Activated CD8-positive, alpha-beta memory T cell treated with anti-CD3 and anti-CD28 coated beads for 1 hour (primary cell): ENCODE data around the gene ZNF385B.
"Not testable (repeated sequence)": the region's sequence is repeated elsewhere in the genome, so short reads cannot be mapped to it uniquely, and the experiment has no call there.

ENCODE experiments used
- DNase-seq, 2 donors: peaks; one replicate each; pipeline ENCODE4 v3.0.0-alpha.2; 2020; ENCODE audit warnings: low read depth in 1 of 2; ENCODE audit errors: extremely low read depth in 1 of 2

The ZNF385B gene

DNA sequence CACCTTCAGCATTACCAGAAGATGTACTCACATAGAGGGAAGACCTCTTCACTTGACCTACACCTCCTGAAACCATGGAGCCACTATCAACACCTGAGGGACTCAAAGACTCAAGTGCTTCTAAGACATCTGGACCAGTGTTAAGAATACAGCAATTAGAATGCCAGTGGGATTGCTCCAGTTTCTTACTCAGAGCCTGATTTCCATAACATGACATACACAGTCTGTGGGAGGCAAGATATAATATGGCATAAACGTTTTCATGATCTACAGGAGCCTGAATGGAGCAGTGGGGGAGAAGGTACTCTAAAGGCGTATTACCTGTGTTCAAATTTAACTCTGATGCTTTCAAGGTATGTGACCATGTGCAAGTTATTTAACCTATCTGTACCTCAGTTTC lies 57.2 kb downstream of the ZNF385B start:
- no peak for DNase-seq

DNA sequence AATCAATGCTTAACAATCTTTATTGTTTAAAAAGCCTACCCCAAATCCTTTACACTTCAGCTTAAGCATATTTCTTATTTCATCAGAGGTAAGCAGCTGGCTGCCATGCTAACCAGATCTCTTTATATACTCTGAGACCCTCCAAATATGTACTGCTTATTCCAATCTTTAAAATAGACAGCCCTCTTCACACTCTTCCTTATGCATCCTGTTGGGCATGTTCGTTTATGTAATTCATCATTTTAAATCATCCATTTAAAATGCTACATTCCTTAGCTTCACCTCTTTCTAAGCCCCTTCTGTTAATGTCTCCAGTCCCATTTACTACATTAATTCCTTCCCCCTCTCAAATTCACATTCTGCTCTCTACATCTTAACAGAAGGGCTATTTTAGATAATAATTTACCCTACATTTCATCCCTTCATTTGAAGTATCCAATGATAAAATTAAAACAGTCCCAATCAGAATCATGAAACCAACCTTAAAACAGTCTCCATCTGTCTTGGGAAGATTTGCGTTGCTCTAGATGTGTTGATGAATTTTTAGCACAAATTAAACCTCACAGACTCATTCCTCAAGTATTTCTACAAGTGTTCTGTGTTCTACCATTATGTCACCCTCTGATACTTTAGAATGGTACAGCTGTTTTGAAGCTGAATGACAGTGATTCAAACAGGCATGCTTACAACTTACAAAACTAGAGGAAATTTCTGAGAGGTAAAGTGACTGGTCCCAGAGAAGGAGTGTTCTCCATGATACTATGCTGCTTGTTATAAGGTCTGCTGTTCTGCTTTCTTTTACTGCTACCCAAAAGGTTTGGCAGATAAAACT lies 59.1 kb downstream of the ZNF385B start:
- no peak for DNase-seq

DNA sequence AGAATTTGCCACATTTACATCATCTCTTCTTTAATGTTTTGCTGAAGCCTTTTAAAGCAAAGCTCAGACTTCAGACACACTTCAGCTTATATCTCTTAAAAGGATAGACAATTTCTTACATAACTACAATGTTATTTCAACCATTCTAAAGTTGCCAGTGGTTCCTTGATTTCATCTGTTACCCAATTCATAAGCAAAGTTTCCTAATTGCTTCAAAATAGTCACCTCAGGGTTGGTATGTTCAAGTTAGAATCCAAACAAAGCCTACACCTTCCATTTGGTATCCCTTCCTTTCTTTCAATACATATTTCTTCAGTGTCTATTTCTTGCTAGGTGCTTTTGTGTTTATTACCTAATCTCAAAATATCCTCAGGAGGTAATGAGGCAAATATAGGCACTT lies 60.6 kb downstream of the ZNF385B start:
- no peak for DNase-seq

DNA sequence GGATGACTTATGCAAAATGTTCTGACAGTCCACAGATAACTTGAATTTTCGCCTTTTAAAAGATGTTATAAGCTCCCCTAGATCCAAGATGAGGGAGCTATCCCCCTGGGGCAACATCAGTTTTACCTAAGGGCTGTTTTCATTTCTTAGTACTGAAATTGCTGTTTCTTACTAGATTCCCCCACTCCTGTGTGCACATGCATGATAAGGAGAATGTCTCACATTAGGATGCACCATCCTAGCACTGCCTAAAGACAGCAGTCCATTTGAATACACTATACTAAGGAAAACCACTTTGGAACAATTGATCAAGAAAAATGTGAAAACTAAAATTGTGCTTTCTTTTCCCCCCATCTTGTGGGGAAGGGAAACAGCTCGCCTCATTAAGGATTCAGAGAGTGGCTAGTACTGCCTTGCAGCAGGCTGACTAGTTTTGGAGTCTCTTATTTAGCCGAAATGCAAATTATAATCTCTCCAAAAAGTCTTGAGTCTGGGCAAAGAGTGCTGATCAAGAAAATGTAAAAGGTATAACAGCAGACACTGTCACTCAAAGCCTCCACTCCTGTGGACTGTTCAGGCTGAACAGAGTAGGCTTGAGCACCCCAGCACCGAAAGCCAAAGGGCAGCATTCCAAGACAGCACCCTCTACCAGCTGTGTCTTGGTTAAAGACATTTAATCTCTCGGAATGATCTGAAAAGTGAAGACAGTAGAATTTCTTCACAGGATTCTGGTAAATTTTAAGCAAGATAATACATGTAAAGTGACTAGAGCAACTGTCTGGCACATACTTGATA lies 65.0 kb downstream of the ZNF385B start:
- no peak for DNase-seq

DNA sequence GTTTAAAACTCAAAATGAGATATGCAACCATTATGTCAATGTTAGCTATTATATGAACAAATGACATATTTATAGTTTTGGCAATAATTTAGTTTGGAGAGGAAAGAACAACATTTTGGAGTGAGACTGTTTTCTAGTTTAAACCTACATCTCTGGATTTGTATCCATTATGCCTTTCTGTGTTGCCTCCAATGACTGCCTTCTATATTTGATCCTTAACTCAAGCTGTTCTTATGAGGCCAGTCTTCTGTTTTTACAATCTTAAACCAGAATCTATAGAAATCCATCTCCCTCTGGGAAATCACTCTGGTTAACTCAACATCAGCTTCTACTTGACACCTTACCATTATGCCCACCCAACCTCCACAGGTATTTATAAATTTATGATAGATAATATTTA lies 67.5 kb downstream of the ZNF385B start:
- DNase-seq, result no peak

DNA sequence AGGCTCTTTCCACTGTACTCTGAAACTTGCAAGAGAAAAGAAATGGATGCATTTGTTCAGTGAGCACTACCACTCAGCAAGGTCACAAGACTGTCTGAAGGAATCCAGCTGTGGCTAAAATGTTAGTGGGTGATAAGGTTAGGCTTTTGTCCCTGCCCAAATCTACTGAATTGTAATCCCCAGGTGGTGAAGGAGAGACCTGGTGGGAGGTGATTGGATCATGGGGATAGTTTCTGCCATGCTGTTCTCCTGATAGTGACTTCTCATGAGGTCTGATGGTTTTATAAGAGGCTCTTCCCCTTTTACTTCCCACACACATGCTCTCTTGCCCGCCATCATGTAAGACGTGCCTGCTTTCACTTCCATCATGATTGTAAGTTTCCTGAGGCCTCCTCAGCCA lies 68.2 kb downstream of the ZNF385B start:
- no peak for DNase-seq

DNA sequence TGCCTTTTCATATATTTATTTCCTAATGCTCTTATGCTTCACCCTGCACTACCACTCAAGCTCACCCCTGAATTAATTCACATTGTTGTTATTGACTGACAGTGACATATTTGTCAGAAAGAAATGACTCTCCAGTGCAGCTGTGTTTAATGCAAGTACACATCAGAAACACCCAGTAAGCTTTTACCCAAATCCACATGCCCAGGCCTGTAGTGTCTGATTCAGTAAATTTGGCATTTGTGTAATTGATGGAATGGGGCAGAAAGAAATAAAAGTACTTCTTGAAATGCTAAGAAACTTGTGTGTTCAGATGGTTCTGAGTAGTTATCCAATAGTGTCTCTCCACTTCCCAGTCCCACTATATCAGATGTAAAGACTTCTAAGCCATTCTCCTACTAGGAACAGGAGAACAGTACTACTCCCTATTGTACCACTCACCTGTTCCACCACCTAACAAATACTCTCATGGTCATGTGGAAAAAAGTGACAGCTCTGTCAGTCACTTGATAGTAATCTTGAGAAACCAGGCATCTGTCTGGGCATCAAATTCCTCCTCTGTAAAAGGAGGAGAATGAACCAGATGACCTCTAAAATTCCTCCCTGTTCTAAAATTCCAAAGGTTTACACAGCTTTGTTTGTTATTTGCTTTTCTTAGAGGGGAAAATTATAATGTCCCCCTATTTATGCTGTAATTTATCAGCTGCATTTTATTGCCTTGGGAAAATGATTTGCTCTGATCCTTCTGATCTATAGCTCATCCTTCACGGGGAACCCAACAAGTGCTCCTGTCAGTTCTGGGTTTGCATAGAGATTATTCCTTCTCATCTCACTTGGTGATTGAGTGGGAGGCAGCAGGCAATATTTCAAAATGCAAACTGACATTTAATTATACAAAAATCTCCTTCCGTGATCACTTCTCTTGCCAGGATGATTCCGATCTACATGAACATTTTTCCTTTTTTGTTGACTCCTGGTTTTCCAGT lies 70.9 kb downstream of the ZNF385B start:
- no peak for DNase-seq

DNA sequence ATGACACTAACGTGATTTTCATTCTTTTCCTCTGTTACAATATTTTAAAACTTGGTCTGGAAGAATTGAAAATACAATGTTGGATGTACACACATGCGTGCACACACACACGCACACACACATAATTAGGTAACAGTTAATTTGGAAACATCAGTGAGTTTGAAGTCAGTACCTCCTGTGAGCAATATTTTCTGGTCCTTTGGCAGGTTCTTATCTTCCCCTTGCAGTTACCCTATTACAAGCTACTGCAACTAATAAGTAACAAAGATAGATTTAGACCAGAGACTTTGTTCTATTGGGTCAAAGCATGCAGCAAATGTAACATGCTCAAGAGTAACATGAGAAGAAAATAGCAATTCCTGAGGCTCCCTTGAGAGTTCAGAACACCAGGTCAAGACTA lies 73.3 kb downstream of the ZNF385B start:
- no peak for DNase-seq

DNA sequence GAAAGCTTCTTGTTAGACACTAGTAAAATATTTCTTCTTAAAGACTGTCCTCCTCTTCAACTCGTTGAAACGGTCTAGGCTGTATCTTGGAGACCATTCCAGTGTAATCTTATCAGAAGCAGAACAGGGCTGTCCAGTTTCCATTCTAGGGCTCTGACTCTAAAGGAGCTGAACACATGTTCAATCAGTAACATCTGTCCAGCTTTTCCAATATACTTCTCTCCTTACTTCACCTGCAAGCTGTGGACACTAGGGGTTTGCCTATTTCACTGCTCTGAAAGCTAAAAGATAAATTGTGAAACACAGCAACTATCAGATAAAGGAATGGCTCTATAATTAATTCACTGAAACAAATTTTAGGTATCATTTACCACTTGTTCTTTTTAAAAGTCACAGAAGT lies 73.8 kb downstream of the ZNF385B start:
- no peak for DNase-seq

DNA sequence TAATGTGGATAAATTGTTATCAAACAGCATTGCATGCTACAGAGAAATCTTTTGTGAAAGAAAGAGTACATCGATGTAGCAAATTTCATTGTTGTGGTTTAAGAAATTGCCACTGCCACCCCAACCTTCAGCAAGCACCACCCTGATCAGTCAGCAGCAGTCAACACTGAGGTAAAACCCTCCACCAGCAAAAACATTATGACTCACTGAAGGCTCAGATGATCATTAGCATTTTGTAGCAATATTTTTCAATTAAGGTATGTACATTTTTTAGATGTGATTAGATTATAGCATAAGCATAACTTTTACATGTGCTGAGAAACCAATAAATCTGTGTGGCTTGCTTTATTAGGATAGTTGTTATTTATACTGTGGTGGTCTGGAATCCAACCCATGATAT lies 75.5 kb downstream of the ZNF385B start:
- DNase-seq, result no peak

DNA sequence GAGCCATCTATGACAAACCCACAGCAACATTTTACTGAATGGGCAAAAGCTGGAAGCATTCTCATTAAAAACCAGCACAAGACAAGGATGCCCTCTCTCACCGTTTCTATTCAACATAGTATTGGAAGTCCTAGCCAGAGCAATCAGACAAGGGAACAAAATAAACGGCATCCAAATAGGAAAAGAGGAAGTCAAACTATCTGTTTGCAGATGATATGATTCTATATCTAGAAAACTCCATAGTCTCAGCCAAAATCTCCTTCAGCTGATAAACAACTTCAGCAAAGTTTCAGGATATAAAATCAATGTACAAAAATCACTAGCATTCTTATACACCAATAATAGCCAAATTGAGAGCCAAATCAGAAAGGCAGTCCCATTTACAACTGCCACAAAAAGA lies 79.1 kb downstream of the ZNF385B start:
- not testable (repeated sequence) for DNase-seq

DNA sequence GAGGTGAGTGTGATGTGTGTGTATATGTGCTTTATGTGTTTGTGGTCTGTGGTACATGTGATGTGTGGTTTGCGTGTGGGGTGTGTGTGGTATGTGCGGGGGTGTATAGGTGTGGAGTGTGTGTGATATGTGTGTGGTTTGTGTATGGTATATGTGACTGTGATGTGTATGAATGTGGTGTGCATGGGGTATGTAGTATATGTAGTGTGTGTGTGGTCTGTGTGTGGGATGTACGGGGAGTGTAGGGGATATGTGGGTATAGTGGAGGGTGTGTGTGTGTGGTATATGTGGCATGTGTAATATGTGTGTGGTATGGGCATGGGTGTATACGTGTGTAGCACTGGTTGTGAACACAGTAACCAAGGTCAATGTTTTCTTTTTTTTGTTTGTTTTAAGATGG lies 87.4 kb downstream of the ZNF385B start:
- DNase-seq, result no peak

DNA sequence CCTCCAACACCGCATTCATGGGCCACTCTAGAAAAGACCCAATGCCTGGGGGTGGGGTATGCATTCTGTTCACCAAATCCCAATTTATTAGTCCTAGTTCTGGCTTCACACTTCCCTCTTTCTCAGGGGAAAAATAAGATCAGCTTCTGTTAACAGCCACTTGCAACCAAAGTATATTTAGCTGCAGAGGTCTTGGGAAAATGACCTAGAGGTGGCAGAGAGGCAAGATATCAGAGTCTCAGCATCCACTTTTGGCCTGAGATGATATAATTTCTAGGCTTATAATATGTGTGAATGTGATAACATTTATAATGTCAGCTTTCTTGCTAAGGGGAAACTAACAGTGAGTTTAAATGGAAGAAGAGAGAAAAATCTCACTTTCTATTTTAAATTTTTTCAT lies 89.1 kb downstream of the ZNF385B start:
- no peak for DNase-seq

DNA sequence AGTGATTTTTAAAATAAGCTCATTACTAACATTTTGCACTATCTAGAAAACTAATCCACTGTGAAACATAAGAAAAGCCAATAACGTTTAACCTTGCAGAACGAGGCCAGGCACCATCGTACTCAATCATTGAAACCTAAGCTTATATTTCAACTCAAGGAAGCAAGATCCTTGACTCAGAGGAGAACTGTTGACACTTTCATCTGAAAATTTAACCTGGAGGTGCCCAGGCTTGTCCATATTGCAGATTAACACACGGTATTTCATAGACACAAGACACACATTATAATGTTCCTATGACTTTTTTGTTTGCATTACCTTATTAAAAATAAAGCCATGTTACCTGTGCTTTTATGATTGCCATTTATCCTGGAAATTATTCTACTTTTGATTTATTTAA lies 89.6 kb downstream of the ZNF385B start:
- DNase-seq, result no peak

DNA sequence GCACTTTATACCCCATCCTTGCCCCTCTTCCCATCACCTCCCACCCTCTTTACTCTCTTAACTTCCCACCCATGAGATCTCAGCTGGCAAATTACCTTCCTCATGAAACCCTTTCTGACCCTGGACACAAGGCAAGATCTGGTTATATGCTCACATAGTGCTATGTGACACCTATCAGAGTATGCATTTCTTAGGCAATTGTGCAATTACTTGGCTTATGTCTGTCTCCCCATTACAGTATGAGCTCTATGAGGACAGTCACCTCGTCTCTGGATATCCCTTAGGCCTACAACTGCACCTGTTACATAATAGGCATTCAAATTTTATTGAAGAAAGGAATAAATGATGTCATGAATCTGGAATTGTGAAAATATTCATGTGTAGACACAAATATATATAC lies 91.4 kb downstream of the ZNF385B start:
- no peak for DNase-seq

DNA sequence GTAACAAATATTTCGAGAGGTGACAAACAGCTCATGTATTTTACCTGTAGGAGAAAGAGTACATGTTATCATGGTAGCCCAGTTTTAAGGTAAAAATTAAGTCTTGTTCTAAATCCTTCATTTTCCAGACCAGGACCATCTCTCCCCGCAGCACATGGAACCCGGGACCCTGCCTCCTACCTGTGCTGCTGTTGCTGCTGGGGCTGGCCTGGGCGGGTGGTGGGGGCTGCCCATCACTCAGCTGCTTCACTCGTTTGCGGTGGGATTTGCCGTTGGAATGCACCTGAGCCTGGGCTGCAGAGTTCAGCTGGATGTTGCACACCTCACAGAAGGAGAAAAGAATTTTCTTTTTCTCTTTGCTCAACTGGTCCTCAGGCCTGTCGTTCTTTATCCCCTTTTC lies 92.1 kb downstream of the ZNF385B start:
- no peak for DNase-seq

DNA sequence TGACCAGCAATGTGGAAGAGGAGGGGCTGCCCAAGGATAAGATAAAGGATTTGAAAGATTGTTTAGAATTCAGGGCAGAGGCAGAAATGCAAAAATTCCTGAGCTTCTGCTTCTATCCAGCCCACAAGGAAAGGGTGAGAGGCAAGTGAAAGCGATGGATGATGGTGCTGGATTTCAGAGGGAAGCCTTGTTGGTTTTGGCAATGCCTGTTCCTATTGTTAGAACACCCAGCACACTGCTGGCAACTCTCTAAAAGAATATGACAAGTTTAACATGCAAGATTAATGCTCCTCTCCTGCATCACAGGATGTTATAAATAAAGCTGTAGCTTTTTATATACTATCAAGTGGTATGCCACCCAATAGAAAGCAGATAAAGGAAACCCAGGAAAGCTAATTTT lies 92.6 kb downstream of the ZNF385B start:
- DNase-seq, result no peak

DNA sequence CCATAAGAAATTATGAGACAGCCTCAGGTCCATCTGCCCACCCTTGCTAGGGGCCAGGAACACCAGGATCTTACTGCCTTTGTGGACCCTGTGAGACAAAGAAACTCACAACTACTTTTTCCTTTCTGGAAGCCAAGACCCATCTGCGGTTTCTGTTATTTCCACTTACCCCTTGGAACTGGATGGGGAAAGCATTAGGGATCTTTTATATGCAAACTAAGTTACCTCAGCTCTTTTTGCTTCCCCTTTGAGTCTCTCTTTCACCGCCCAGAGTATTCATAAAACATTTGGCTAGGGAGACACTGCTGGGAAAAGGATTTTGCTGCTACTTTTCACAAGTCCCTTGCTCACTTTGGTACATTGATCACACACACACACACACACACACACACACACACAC lies 95.7 kb downstream of the ZNF385B start:
- DNase-seq, result no peak

DNA sequence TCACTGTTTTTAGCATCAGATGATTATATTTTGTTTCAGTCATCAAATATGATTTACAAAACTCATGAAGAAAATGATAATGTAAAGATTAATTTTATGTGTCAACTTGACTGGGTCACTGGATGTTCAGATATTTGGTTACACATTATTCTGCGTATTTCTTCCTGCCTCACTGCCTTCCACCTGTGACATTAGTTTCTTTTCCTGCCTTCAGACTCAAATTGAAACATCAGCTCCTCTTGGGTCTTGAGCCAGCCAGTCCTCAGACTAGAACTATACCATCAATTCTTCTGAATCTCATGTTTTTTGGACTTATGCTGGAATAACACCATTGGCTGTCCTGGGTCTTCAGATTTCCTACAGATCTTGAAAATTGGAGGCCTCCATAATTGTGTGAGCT lies 96.7 kb downstream of the ZNF385B start:
- no peak for DNase-seq

DNA sequence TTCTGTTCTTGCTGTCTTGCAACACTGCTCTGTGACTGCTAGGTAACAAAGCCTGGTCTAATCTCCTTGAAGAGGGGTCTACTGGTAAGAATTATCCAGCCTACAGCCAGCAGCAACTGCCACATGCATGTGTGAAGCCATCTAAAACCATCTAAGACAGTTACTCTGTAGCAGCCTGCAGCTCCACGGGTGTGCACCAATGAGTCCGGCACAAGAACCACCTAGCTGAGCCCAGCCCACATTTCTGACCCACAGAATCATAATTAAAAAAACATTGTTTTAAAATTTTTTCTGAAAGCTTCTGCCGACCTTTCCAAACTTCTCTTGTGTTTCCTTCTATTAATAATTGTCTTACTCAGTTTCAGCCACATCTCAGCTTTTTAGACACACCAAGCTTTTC lies 102.8 kb downstream of the ZNF385B start:
- DNase-seq, result no peak

DNA sequence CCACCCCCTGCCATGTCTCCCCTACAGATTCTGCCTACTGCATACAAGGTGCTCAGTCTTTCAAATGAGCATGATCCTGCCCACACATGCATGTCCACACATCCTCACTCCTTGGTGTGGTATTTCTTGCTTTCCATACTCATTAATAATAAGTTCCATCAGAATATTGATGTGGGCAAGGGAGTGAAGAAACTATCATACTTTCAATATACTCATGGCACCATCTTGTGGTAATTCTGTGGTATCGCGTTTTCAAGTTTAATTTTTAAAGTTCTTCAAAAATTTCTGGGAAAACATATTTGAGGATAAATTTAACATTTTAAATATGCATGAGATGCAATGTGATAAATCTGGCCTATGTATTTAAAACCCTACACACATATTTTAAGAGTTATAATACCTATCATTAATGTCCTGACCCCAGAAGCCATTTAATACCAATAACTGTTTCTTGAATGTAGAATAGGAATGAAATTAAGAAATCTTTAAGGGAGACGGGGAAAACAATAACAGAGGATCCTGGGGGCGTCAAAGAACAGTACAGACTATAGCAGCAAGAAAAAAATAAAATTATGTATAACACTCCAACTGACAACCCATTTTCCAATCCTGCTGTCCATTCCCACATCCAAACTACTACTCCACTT lies 110.1 kb downstream of the ZNF385B start:
- DNase-seq, result no peak
